Measurements from ENCODE around the gene ZNF655.

DNA sequence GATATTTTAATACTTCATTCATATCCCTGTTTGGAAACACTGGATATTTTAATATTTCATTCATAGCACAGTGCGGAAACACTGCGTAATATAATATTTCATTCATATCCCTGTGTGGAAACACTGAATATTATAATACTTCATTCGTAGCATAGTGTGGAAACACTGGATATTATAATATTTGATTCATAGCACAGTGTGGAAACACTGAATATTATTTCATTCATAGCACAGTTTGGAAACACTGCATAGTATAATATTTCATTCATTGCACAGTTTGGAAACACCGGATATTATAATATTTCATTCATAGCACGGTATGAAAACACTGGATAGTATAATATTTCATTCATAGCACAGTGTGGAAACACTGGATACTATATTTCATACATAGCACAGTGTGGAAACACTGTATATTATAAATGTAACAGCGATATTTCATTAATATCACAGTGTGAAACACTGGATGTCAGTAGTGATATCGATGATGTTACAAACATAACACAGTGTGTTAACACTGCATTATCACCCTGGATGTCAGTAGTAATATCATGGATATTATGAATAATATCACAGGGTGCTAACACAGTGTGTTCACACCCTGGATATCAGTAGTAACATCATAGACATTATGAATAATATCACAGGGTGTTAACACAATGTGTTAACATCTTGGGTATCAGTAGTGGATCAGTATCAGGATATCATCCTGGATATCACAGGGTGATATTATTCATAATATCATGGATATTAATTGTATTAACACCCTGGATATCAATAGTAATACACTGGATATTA is 36.7 kb downstream of the ZNF655 start:
- TF ChIP-seq, protein P1, sequence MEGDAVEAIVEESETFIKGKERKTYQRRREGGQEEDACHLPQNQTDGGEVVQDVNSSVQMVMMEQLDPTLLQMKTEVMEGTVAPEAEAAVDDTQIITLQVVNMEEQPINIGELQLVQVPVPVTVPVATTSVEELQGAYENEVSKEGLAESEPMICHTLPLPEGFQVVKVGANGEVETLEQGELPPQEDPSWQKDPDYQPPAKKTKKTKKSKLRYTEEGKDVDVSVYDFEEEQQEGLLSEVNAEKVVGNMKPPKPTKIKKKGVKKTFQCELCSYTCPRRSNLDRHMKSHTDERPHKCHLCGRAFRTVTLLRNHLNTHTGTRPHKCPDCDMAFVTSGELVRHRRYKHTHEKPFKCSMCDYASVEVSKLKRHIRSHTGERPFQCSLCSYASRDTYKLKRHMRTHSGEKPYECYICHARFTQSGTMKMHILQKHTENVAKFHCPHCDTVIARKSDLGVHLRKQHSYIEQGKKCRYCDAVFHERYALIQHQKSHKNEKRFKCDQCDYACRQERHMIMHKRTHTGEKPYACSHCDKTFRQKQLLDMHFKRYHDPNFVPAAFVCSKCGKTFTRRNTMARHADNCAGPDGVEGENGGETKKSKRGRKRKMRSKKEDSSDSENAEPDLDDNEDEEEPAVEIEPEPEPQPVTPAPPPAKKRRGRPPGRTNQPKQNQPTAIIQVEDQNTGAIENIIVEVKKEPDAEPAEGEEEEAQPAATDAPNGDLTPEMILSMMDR (IDR thresholded peaks at IDR 0.05; ENCODE audit: low read depth, low read length) = no peak
- TF ChIP-seq POLR2A (IDR thresholded peaks at IDR 0.05; ENCODE audit: extremely low read depth, insufficient read length) (no peak), MYC (IDR thresholded peaks at IDR 0.05; ENCODE audit: low read depth, low read length) (no peak)
- TF ChIP-seq, protein P2, sequence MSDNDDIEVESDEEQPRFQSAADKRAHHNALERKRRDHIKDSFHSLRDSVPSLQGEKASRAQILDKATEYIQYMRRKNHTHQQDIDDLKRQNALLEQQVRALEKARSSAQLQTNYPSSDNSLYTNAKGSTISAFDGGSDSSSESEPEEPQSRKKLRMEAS (IDR thresholded peaks at IDR 0.05; ENCODE audit: low read depth, low read length) = no peak
